Activated CD8-positive, alpha-beta memory T cell treated with anti-CD3 and anti-CD28 coated beads, Interleukin-2, amount 10 ng/mL, durations not matched to agents 7 days and 5 days (primary cell): ENCODE measurements around the gene C13orf46. TPM values are rescaled to one million over a fixed set of nuclear protein-coding genes. Genes with fewer than 3 reads are reported as not detected.

ENCODE experiments used
- total RNA-seq, 2 experiments: library from RNA; stranded (reverse); gene quantifications; one replicate each; pipeline ENCODE4 v1.2.3, GENCODE V29; 2021

The C13orf46 gene
- total RNA-seq, 2 experiments from 2014 or later: 0.37 to 2.3 TPM

Other genes starting within 250 kb of the C13orf46 start
- gene TMEM255B, start 214.8 kb downstream of the C13orf46 start, total RNA-seq: 1 to 10 TPM in 1 of 2 experiments, under 1 TPM in 1; 0.87 to 1.3 TPM
- gene GAS6, start 110.0 kb downstream of the C13orf46 start, total RNA-seq: under 1 TPM; 0.15 to 0.23 TPM
- 10 to 100 TPM; 16.3 to 49.2 TPM for gene RASA3, start 158.5 kb upstream of the C13orf46 start, total RNA-seq
- not detected for gene CFAP97D2, start 205.2 kb upstream of the C13orf46 start, total RNA-seq